H1 (cell line): Measurements from ENCODE around the gene TEKTIP1. TPM values are rescaled to one million over a fixed set of nuclear protein-coding genes. Genes with fewer than 3 reads are reported as not detected.
A peak's percentile ranks its signal among the peaks of the same experiment; 100 is the strongest.

Experiments used
- ASH2L ChIP-seq: fragments of 200-600, 300-600 bp; sonication (generic); IDR thresholded peaks from one replicate; pipeline ENCODE4 v1.7.1; 2017; ENCODE audit warnings: low read length
- CEBPB ChIP-seq: IDR thresholded peaks from 2 replicates; pipeline ENCODE4 v1.6.1; 2012; ENCODE audit warnings: low read depth, low read length
- CTBP2 ChIP-seq: IDR thresholded peaks from 2 replicates; pipeline ENCODE4 v1.7.0; 2011; ENCODE audit warnings: borderline replicate concordance, mild to moderate bottlenecking, moderate library complexity, mixed read lengths, low read length; ENCODE audit not compliant: insufficient read depth, insufficient read length
- EP300 ChIP-seq, 2 experiments: IDR thresholded peaks; 1 replicate in 1 of 2; 2 replicates in 1 of 2; pipeline ENCODE4 v1.6.1; 2011 to 2012; ENCODE audit warnings: low read depth in 2 of 2, low read length in 2 of 2, mild to moderate bottlenecking in 2 of 2, borderline replicate concordance in 1 of 2, inconsistent platforms in 1 of 2, moderate library complexity in 1 of 2
- GABPA ChIP-seq: IDR thresholded peaks from 2 replicates; pipeline ENCODE4 v1.6.1; 2011; ENCODE audit warnings: mild to moderate bottlenecking, low read length, moderate library complexity, borderline replicate concordance; ENCODE audit not compliant: insufficient read depth
- KDM4A ChIP-seq: IDR thresholded peaks from one replicate; pipeline ENCODE4 v1.7.1; 2012; ENCODE audit warnings: low read depth, mild to moderate bottlenecking, moderate library complexity, low read length, inconsistent platforms; ENCODE audit not compliant: severe bottlenecking
- KDM5A ChIP-seq: fragments of 200-600 bp; IDR thresholded peaks from 2 replicates; pipeline ENCODE4 v1.7.1; 2012; ENCODE audit warnings: mild to moderate bottlenecking, low read length, inconsistent platforms, mixed read lengths
- NANOG ChIP-seq: IDR thresholded peaks from 2 replicates; pipeline ENCODE4 v1.6.1; 2011; ENCODE audit warnings: low read length, low read depth, mild to moderate bottlenecking, inconsistent platforms; ENCODE audit not compliant: insufficient read depth, poor library complexity, severe bottlenecking
- POLR2A ChIP-seq, 2 experiments: IDR thresholded peaks; 1 replicate in 1 of 2; 2 replicates in 1 of 2; pipeline ENCODE4 v1.6.1; 2011; ENCODE audit warnings: low read depth in 2 of 2, low read length in 2 of 2, mild to moderate bottlenecking in 2 of 2; ENCODE audit errors: control extremely low read depth in 1 of 2
- POLR2AphosphoS5 ChIP-seq: IDR thresholded peaks from 2 replicates; pipeline ENCODE4 v1.6.1; 2011; ENCODE audit warnings: low read depth, low read length
- SP4 ChIP-seq: IDR thresholded peaks from 2 replicates; pipeline ENCODE4 v1.6.1; 2012; ENCODE audit warnings: low read length, inconsistent platforms
- TAF7 ChIP-seq: optimal IDR thresholded peaks from 2 replicates; pipeline ENCODE3; 2011; ENCODE audit warnings: low read depth, mild to moderate bottlenecking, inconsistent platforms, low read length, moderate library complexity, borderline replicate concordance
- YY1 ChIP-seq: IDR thresholded peaks from 2 replicates; pipeline ENCODE4 v1.6.1; 2011; ENCODE audit warnings: low read depth, mild to moderate bottlenecking, low read length
- polyA plus RNA-seq, 7 experiments: library from polyadenylated mRNA; depleted of rRNA in 3 of 7; stranded (reverse) in 5 of 7; unstranded in 2 of 7; fragments of >200 nt in 5 of 7; fragments of 200-250 nt in 2 of 7; gene quantifications; 1 replicate in 5 of 7; 2 replicates in 1 of 7; 4 replicates in 1 of 7; pipeline versions ENCODE4 v1.2.1 to v1.2.3, GENCODE V29; 2011 to 2013; ENCODE audit warnings: missing spikeins in 2 of 7, mixed read lengths in 2 of 7
- total RNA-seq: library from RNA; stranded (reverse); fragmentation: NEBNext Ultra II Directional; extraction: Animal tissue kit (Norgen Biotek cat#: 25700); gene quantifications from 2 replicates; pipeline ENCODE4 v1.2.1, GENCODE V29; 2021
- TF ChIP-seq, protein P1 (sequence below): IDR thresholded peaks from 2 replicates; pipeline ENCODE4 v1.6.1; 2012; ENCODE audit warnings: inconsistent platforms

Gene TEKTIP1
- total and polyA plus RNA-seq, 2 of the 8 experiments (the other 6 are each of a cell fraction or from before 2014, with no cell fraction given), result 1.1 TPM; not detected in 1

DNA sequence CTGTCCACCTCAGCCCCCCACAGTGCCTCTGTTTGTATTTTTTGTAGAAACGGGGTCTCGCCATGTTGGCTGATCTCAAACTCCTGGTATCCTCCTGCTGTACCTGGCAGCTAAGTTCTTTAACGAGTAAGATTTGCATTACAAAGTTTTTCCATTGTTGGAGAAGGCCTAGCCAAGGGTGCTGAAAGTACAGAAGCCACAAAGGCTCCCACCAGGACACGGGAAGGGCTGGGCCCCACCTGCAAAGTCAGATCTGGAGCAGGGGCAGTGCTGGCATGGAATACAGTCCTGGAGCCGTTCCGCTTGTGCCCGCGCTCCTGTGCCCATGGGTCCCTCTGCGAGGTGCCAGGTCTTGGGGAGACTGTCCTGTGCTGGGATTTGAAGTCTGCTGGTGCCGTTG is 20.7 kb upstream of the TEKTIP1 start (continued):
- TF ChIP-seq KDM5A (no peak), EP300 (IDR thresholded peaks at IDR 0.05; ENCODE audit: borderline replicate concordance in 1 of 2, low read depth in 2 of 2, low read length in 2 of 2) (no peak), GABPA (0 out of 2 replicates have a peak, but pooled peaks have one; percentile 45), KDM4A (no peak), CEBPB (no peak), CTBP2 (no peak), POLR2AphosphoS5 (no peak), POLR2A (IDR thresholded peaks at IDR 0.05; ENCODE audit: control extremely low read depth in 1 of 2, low read depth in 2 of 2, low read length in 2 of 2) (no peak), SP4 (no peak), ASH2L (no peak), TAF7 (no peak), NANOG (peak; percentile 89), YY1 (0 out of 2 replicates have a peak, but pooled peaks have one; percentile 8)
- TF ChIP-seq, protein P1, sequence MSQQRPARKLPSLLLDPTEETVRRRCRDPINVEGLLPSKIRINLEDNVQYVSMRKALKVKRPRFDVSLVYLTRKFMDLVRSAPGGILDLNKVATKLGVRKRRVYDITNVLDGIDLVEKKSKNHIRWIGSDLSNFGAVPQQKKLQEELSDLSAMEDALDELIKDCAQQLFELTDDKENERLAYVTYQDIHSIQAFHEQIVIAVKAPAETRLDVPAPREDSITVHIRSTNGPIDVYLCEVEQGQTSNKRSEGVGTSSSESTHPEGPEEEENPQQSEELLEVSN, result no peak
- TF ChIP-seq, all 59 proteins: peak for 7
